IMR-90 (cell line): ENCODE data around the gene ARHGAP21. TPM values are rescaled to one million over a fixed set of nuclear protein-coding genes. Genes with fewer than 3 reads are reported as not detected.

Experiments used
- ATAC-seq: fragments of 200-7000 bp; cut with Tn5 transposase; 2 replicates; pipeline ENCODE4 v1.9.1; 2020; ENCODE audit warnings: low read depth, mild to moderate bottlenecking, moderate library complexity
- BruUV-seq: library from RNA; stranded (reverse); fragments of 400-500 nt; replicated peaks from 2 replicates; lab custom pipeline; 2021; lab: Mats Ljungman, UMichigan
- CTCF ChIA-PET: fragments of 300-600 bp; formaldehyde crosslinking; extraction: SDS; loops from one replicate; lab custom pipeline; 2021; ENCODE audit warnings: antibody characterized with exemption; lab: Yijun Ruan, JAX
- POLR2A ChIA-PET: fragments of 300-600 bp; sonication (Branson Sonifier 250); formaldehyde crosslinking; loops from one replicate; lab custom pipeline; 2022; ENCODE audit warnings: antibody characterized with exemption; ENCODE audit not compliant: unreplicated experiment; lab: Charles Lee
- DNase-seq: peaks from one replicate; pipeline ENCODE4 v3.0.0; 2013
- H2AFZ ChIP-seq: replicated peaks from 2 replicates; pipeline ENCODE3; 2013; ENCODE audit warnings: low read length, mild to moderate bottlenecking; ENCODE audit not compliant: poor library complexity
- H2AK5ac ChIP-seq: 2 replicates; pipeline ENCODE4 v1.6.1; 2013; ENCODE audit warnings: low read depth, low read length, inconsistent platforms
- H2AK9ac ChIP-seq: replicated peaks from 2 replicates; pipeline ENCODE3; 2013; ENCODE audit warnings: mild to moderate bottlenecking, low read depth, low read length, moderate library complexity; ENCODE audit not compliant: poor library complexity
- H2BK120ac ChIP-seq: 2 replicates; pipeline ENCODE4 v1.6.1; 2013; ENCODE audit warnings: low read depth, low read length, inconsistent platforms
- H2BK15ac ChIP-seq: 3 replicates; pipeline ENCODE4 v1.6.1; 2013; ENCODE audit warnings: low read depth, low read length, inconsistent platforms
- H2BK20ac ChIP-seq: 2 replicates; pipeline ENCODE4 v1.6.1; 2013; ENCODE audit warnings: low read depth, mild to moderate bottlenecking, inconsistent platforms, low read length, moderate library complexity
- H2BK5ac ChIP-seq: 2 replicates; pipeline ENCODE4 v1.6.1; 2013; ENCODE audit warnings: mild to moderate bottlenecking, low read depth, low read length, inconsistent platforms; ENCODE audit not compliant: poor library complexity, severe bottlenecking
- H3K14ac ChIP-seq: replicated peaks from 2 replicates; pipeline ENCODE4 v1.6.1; 2013; ENCODE audit warnings: low read depth, low read length, inconsistent platforms
- H3K18ac ChIP-seq: 2 replicates; pipeline ENCODE4 v1.6.1; 2013; ENCODE audit warnings: low read depth, low read length, control low read depth
- H3K23ac ChIP-seq: 2 replicates; pipeline ENCODE4 v1.6.1; 2013; ENCODE audit warnings: low read depth, low read length, inconsistent platforms
- H3K27ac ChIP-seq: 2 replicates; pipeline ENCODE4 v1.5.1; 2013; ENCODE audit warnings: mild to moderate bottlenecking, control low read depth, low read length; ENCODE audit not compliant: insufficient read depth
- H3K27me3 ChIP-seq: 2 replicates; pipeline ENCODE4 v1.6.1; 2013; ENCODE audit warnings: low read length; ENCODE audit not compliant: control insufficient read depth, insufficient read depth
- H3K36me3 ChIP-seq: 2 replicates; pipeline ENCODE4 v1.6.1; 2013; ENCODE audit warnings: low read length, mixed read lengths; ENCODE audit not compliant: control insufficient read depth, insufficient read depth
- H3K4ac ChIP-seq: 2 replicates; pipeline ENCODE4 v1.6.1; 2013; ENCODE audit warnings: low read depth, low read length, inconsistent platforms
- H3K4me1 ChIP-seq: 2 replicates; pipeline ENCODE4 v1.6.1; 2013; ENCODE audit warnings: low read length, mixed read lengths; ENCODE audit not compliant: control insufficient read depth, insufficient read depth
- H3K4me2 ChIP-seq: 2 replicates; pipeline ENCODE4 v1.6.1; 2013; ENCODE audit warnings: low read depth, mild to moderate bottlenecking, control low read depth, low read length, moderate library complexity
- H3K4me3 ChIP-seq: 2 replicates; pipeline ENCODE4 v1.5.1; 2013; ENCODE audit warnings: low read depth, mild to moderate bottlenecking, control low read depth, low read length, moderate library complexity; ENCODE audit not compliant: insufficient read depth
- H3K56ac ChIP-seq: 2 replicates; pipeline ENCODE4 v1.6.1; 2013; ENCODE audit warnings: low read length, inconsistent platforms; ENCODE audit not compliant: insufficient read depth; ENCODE audit errors: extremely low read depth
- H3K79me1 ChIP-seq, 2 experiments: 2 replicates each; pipeline ENCODE4 v1.6.1; 2013; ENCODE audit warnings: low read length in 2 of 2, inconsistent platforms in 1 of 2, low read depth in 1 of 2
- H3K9ac ChIP-seq: 2 replicates; pipeline ENCODE4 v1.6.1; 2013; ENCODE audit warnings: low read depth, low read length, control low read depth
- H3K9me1 ChIP-seq: 2 replicates; pipeline ENCODE4 v1.6.1; 2013; ENCODE audit warnings: low read length, inconsistent platforms; ENCODE audit not compliant: insufficient read depth
- H3K9me3 ChIP-seq: 2 replicates; pipeline ENCODE4 v1.6.1; 2013; ENCODE audit warnings: low read length; ENCODE audit not compliant: control insufficient read depth, insufficient read depth
- H4K20me1 ChIP-seq: 2 replicates; pipeline ENCODE4 v1.6.1; 2013; ENCODE audit warnings: low read length, inconsistent platforms; ENCODE audit not compliant: insufficient read depth
- H4K5ac ChIP-seq: 2 replicates; pipeline ENCODE4 v1.6.1; 2013; ENCODE audit warnings: mild to moderate bottlenecking, low read depth, low read length, control low read depth
- H4K8ac ChIP-seq, 2 experiments: 2 replicates each; pipeline ENCODE4 v1.6.1; 2013; ENCODE audit warnings: low read depth in 2 of 2, low read length in 2 of 2, control low read depth in 1 of 2, inconsistent platforms in 1 of 2
- H4K91ac ChIP-seq: 2 replicates; pipeline ENCODE4 v1.6.1; 2013; ENCODE audit warnings: low read depth, low read length, inconsistent platforms; ENCODE audit not compliant: insufficient read depth
- BHLHE40 ChIP-seq: fragments of 150-350 bp; IDR thresholded peaks from 2 replicates; pipeline ENCODE4 v1.6.1; 2016; ENCODE audit warnings: mild to moderate bottlenecking, low read depth, low read length
- CEBPB ChIP-seq: IDR thresholded peaks from 2 replicates; pipeline ENCODE4 v1.6.1; 2012; ENCODE audit warnings: low read depth, low read length, improper control_type of control experiment
- MAFK ChIP-seq: IDR thresholded peaks from 2 replicates; pipeline ENCODE4 v1.6.1; 2012; ENCODE audit warnings: low read depth, low read length, improper control_type of control experiment
- MAZ ChIP-seq: IDR thresholded peaks from 2 replicates; pipeline ENCODE4 v1.6.1; 2012; ENCODE audit warnings: low read depth, mild to moderate bottlenecking, low read length, improper control_type of control experiment, moderate library complexity, borderline replicate concordance
- MXI1 ChIP-seq: IDR thresholded peaks from 2 replicates; pipeline ENCODE4 v1.6.1; 2012; ENCODE audit warnings: low read depth, mild to moderate bottlenecking, low read length, moderate library complexity, borderline replicate concordance
- POLR2A ChIP-seq: IDR thresholded peaks from 2 replicates; pipeline ENCODE4 v1.6.1; 2012; ENCODE audit warnings: mild to moderate bottlenecking, low read depth, low read length
- RFX5 ChIP-seq: IDR thresholded peaks from 2 replicates; pipeline ENCODE4 v1.8.0; 2012; ENCODE audit warnings: low read depth, mild to moderate bottlenecking, low read length, moderate library complexity
- SMC3 ChIP-seq: fragments of 150-350 bp; IDR thresholded peaks from 2 replicates; pipeline ENCODE4 v1.6.1; 2016; ENCODE audit warnings: low read depth, mild to moderate bottlenecking, antibody characterized with exemption, low read length, moderate library complexity
- WGBS, 2 experiments: methylation state at CpG; one replicate each; pipeline versions ENCODE4 v1.1.5 to v1.1.7; 2013; ENCODE audit warnings: missing lambda C conversion rate in 2 of 2; ENCODE audit not compliant: insufficient read length in 1 of 2; ENCODE audit errors: extremely low coverage in 2 of 2; 5-methylcytosine and 5-hydroxymethylcytosine counted together
- dilution Hi-C: fragments of 300-500 bp; cut with HindIII; formaldehyde crosslinking; loops from one replicate; pipeline ENCODE4 v1.14.3; 2018; ENCODE audit warnings: low sequenced_read_pairs; ENCODE audit not compliant: unreplicated experiment
- in situ Hi-C: fragments of 300-500 bp; cut with MboI; formaldehyde crosslinking; loops from 3 replicates; pipeline ENCODE4 v1.14.3; 2019; ENCODE audit warnings: low sequenced_read_pairs, inconsistent platforms, mixed read lengths
- intact Hi-C: fragments of 100-400 bp; cut with micrococcal nuclease; formaldehyde crosslinking; loops from 2 replicates; pipeline ENCODE4 v1.10.0; 2022
- polyA plus RNA-seq, 3 experiments: library from polyadenylated mRNA; depleted of rRNA; stranded (reverse); fragments of >200 nt; gene quantifications; 2 replicates each; pipeline ENCODE4 v1.2.3, GENCODE V29; 2012; ENCODE audit warnings: low replicate concordance in 1 of 3
- total RNA-seq: library from RNA; depleted of rRNA; stranded (reverse); fragments of >200 nt; gene quantifications from 2 replicates; pipeline ENCODE4 v1.2.3, GENCODE V29; 2012
- TF ChIP-seq, protein P1 (sequence below): fragments of 150-350 bp; IDR thresholded peaks from 2 replicates; pipeline ENCODE4 v1.6.1; 2017; ENCODE audit warnings: mild to moderate bottlenecking, antibody characterized with exemption, low read length, low read depth
- TF ChIP-seq, protein P2 (sequence below): conservative IDR thresholded peaks from 2 replicates; pipeline ENCODE4 v1.5.1; 2012; ENCODE audit warnings: mild to moderate bottlenecking, low read depth, low read length, improper control_type of control experiment

ARHGAP21 gene
- total and polyA plus RNA-seq, 2 of the 4 experiments (the other 2 are of a cell fraction), result 43.3 to 94.3 TPM

DNA sequence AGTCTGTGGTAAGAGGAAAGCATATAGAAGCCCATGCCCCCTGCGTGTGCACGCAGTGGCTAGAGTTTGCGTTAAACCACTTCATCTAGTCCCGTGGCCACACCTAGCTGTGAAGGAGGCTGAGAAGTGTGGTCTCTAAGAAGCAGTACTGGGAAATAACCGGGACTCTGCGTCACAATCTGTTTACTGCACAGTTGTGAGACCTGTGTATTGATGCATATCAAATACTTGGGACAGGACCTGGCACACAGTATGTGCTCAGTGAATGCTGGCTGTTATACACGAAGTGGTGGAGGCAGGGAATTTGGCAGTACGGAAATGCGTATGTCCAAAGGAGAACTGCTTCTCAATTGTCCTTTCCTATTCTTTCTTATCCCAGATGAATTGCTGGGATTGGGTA, 149.5 kb downstream of the ARHGAP21 start:
- no peak overlapping the region for H2BK120ac ChIP-seq
- H3K9ac ChIP-seq, result no peak overlapping the region
- H3K9me3 ChIP-seq, result no peaks in the 10 kb centered on the region
- no peaks in the 10 kb centered on the region for H3K79me1 ChIP-seq
- intact Hi-C loops, result no loop called here
- in situ Hi-C loops, result no loop called here
- H2AK9ac ChIP-seq, result no peak overlapping the region
- WGBS, 2 experiments, result 96% methylated on average over 4 of the region's 9 CpGs; no CpG with 5 or more reads in 1 of the 2 experiments
- H2BK20ac ChIP-seq, result no peak overlapping the region
- ChIA-PET POLR2A (no interaction called here), CTCF (no interaction called here)
- H3K4me3 ChIP-seq, result no peak overlapping the region
- no peak overlapping the region for H3K14ac ChIP-seq
- no peaks in the 10 kb centered on the region for H3K9me1 ChIP-seq
- ATAC-seq, result no peak
- TF ChIP-seq, protein P1, sequence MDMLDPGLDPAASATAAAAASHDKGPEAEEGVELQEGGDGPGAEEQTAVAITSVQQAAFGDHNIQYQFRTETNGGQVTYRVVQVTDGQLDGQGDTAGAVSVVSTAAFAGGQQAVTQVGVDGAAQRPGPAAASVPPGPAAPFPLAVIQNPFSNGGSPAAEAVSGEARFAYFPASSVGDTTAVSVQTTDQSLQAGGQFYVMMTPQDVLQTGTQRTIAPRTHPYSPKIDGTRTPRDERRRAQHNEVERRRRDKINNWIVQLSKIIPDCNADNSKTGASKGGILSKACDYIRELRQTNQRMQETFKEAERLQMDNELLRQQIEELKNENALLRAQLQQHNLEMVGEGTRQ, result no peak
- TF ChIP-seq POLR2A, result no peak
- no peak for TF ChIP-seq MXI1
- TF ChIP-seq MAFK, result no peak
- no peak for TF ChIP-seq BHLHE40
- TF ChIP-seq, protein P2, sequence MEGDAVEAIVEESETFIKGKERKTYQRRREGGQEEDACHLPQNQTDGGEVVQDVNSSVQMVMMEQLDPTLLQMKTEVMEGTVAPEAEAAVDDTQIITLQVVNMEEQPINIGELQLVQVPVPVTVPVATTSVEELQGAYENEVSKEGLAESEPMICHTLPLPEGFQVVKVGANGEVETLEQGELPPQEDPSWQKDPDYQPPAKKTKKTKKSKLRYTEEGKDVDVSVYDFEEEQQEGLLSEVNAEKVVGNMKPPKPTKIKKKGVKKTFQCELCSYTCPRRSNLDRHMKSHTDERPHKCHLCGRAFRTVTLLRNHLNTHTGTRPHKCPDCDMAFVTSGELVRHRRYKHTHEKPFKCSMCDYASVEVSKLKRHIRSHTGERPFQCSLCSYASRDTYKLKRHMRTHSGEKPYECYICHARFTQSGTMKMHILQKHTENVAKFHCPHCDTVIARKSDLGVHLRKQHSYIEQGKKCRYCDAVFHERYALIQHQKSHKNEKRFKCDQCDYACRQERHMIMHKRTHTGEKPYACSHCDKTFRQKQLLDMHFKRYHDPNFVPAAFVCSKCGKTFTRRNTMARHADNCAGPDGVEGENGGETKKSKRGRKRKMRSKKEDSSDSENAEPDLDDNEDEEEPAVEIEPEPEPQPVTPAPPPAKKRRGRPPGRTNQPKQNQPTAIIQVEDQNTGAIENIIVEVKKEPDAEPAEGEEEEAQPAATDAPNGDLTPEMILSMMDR, result no peak
- TF ChIP-seq CEBPB, result no peak
- TF ChIP-seq RFX5, result no peak
- no peak for TF ChIP-seq MAZ
- TF ChIP-seq SMC3, result no peak
- BruUV-seq, result no TSS peak
- H4K5ac ChIP-seq, result no peak overlapping the region
- H3K56ac ChIP-seq, result no peak overlapping the region
- no peak overlapping the region for H3K4me2 ChIP-seq
- no peak overlapping the region for H4K91ac ChIP-seq
- H3K23ac ChIP-seq, result no peak overlapping the region
- H3K18ac ChIP-seq, result no peak overlapping the region
- H4K8ac ChIP-seq, result no peak overlapping the region
- H2AK5ac ChIP-seq, result no peak overlapping the region
- H3K27me3 ChIP-seq, result no peaks in the 10 kb centered on the region; the same call in none of the 2 replicates
- H4K20me1 ChIP-seq, result no peaks in the 10 kb centered on the region
- no peak overlapping the region for H2BK15ac ChIP-seq
- H2AFZ ChIP-seq, result no peak overlapping the region
- H3K27ac ChIP-seq, result no peak overlapping the region
- no peaks in the 10 kb centered on the region for H3K4me1 ChIP-seq
- H2BK5ac ChIP-seq, result no peak overlapping the region
- H3K36me3 ChIP-seq, result no peaks in the 10 kb centered on the region
- DNase-seq, result no peak
- dilution Hi-C loops, result no loop called here
- no peak overlapping the region for H3K4ac ChIP-seq
